Fibroblast of villous mesenchyme (primary cell): ENCODE measurements around the gene UGT2B7. TPM values are rescaled to one million over a fixed set of nuclear protein-coding genes. Genes with fewer than 3 reads are reported as not detected.

Experiments used
- DNase-seq: peaks from one replicate; pipeline ENCODE4 v3.0.0-alpha.2; 2010; ENCODE audit warnings: low read depth
- H3K4me3 ChIP-seq: 2 replicates; pipeline ENCODE4 v1.5.1; 2011; ENCODE audit warnings: low read depth, mild to moderate bottlenecking, low read length
- total RNA-seq: library from RNA; depleted of rRNA; stranded (reverse); fragments of >200 nt; gene quantifications from 2 replicates; pipeline ENCODE4 v1.2.3, GENCODE V29; 2012
- TF ChIP-seq, protein P1 (sequence below): IDR thresholded peaks from 2 replicates; pipeline ENCODE4 v1.5.1; 2012; ENCODE audit warnings: low read depth, mild to moderate bottlenecking, low read length; ENCODE audit not compliant: insufficient read depth

The UGT2B7 gene
- total RNA-seq, 1 donor, result not detected

DNA sequence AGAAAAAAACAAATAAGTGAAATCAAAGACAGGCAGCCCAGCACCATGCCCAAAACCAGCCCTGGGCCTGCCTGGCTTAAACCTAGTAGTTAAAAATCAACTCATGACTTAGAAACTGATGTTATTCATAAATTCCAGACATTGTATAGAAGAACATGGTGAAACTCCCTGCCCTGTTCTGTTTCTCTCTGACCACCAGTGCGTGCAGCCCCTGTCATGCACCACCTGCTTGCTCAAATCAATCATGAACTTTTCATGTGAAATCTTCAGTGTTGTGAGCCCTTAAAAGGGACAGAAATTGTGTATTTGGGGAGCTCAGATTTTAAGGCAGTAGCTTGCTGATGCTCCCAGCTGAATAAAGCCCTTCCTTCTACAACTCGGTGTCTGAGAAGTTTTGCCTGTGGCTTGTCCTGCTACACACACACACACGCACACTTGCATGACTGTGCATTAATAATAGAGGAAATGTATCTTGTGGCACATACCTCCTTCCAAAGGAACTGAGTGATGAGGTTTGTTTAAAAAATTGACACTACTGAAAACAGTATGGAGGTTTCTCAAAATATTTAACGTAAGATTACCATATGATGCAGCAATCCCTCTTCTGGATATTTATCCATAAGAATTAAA is 39.2 kb upstream of the UGT2B7 start:
- H3K4me3 ChIP-seq, result no peak overlapping the region
- no peak for DNase-seq
- TF ChIP-seq, protein P1, sequence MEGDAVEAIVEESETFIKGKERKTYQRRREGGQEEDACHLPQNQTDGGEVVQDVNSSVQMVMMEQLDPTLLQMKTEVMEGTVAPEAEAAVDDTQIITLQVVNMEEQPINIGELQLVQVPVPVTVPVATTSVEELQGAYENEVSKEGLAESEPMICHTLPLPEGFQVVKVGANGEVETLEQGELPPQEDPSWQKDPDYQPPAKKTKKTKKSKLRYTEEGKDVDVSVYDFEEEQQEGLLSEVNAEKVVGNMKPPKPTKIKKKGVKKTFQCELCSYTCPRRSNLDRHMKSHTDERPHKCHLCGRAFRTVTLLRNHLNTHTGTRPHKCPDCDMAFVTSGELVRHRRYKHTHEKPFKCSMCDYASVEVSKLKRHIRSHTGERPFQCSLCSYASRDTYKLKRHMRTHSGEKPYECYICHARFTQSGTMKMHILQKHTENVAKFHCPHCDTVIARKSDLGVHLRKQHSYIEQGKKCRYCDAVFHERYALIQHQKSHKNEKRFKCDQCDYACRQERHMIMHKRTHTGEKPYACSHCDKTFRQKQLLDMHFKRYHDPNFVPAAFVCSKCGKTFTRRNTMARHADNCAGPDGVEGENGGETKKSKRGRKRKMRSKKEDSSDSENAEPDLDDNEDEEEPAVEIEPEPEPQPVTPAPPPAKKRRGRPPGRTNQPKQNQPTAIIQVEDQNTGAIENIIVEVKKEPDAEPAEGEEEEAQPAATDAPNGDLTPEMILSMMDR, result no peak

DNA sequence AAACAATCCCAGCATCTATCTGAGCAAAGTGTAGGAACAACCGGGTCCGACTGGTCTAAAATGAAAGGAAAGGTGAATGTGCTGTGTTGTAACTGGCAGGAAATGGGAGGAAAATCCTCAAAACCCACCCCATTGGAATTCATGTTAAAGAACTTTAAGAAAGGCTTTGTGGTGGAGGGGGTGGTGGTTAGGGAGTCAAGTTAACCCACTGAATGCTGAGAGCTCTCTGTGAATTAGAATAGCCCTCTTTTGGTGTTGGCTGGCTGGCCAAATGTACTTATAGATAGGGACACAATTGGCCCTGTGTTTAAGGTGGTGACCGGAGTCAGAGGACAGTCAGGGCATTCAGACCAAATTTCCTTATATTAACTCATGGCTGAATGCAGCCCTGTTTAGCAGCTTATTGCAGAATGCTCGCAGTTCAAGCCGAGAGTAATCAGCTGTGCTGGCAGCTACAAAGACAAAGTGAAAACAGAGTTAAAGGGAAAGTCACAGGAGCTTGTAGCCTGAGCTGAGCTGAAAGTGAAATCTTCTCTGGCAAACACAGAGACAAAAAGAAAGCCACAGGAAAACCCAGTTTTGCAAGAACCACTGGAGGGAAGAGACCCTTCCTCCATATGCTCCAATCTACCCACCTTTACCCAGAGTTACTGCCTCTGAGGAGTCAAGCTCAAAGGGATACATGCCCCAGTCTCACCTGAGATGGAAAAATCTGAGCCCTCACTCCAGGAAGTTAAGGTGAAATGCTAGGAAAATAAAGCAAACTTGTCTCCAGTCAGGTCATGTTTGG is 38.5 kb upstream of the UGT2B7 start:
- TF ChIP-seq, protein P1, result no peak
- DNase-seq, result peak; percentile 34
- no peak overlapping the region for H3K4me3 ChIP-seq

DNA sequence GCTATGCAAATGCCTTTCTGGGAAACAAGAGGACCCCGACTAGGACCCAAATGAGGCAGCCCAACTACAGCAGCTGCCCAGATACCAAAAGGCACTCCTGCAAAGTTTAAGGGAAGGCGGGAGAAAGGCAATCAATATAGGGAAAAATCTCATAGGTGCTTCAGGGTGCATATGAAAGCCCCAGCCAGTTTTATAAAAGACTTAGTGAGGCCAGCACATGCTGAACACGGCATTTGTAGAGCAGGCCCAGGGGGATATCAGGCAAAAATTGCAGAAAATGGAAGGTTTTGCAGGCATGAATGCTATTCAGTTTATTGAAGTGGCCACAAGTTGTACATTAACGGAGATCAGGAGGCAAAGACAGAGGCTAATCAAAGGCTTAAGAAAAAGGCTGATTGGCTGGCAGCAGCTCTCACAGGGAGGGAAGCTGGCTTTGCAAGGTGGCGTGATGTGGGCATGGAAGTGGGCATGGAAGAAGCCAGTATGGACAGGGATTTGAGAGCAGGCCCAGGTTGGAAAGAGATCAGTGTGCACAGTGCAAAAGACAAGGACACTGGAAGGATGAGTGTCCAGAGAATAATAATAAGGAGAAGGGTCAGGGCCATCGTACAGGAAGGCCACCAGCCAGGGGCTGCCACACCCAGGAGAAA is 37.7 kb upstream of the UGT2B7 start:
- no peak for DNase-seq
- TF ChIP-seq, protein P1, result no peak
- no peak overlapping the region for H3K4me3 ChIP-seq

DNA sequence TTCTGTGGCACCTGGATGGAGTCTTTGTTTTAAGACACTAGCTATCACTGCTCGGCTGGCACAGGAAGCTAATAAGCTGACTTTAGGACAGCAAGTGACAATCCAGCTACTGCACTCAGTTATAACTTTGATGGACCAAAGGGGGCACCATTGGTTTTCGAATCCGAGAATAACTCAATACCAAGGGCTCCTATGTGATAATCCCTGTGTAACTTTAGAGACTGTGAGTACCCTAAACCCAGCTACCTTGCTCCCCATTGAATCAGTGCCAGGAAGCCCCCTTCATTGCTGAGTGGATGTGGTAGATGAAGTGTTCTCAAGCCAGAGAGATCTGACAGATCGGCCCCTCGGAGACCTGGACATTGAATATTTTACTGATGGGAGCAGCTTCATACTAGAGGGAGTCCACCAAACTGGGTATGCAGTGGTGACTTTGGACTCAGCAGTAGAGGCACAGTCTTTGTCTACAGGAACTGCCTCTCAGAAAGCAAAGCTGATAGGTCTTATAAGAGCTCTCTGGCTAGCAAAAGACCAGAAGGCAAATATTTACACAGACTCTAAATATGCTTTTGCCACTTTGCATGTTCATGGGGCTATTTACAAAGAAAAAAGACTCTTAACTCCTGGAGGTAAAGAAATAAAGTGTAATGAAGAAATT is 35.5 kb upstream of the UGT2B7 start:
- DNase-seq, result peak; percentile 36
- TF ChIP-seq, protein P1, result peak; percentile 40

DNA sequence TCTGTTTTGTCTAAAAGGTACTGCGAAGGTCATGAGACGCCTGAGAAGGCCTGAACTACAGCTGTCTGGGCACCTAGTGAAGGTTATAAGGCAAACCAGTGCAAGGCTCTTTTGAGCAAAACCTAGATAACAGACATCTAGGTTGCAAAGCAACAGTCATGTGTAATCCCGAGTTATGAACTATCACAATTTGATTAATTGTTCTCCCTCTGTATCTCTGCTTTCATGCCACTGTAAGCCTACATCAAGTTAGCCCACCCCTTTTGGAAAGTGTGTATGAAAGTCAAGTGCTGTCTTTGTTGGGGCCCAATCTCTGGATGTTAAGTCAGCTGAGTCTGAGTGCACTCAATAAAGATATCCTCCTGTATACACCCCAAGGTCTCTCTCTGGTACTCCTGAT is 31.9 kb upstream of the UGT2B7 start:
- no peak for DNase-seq
- TF ChIP-seq, protein P1, result no peak
- H3K4me3 ChIP-seq, result no peak overlapping the region

More for the DNA sequence above, 35.5 kb upstream of the UGT2B7 start:
- no peak overlapping the region for H3K4me3 ChIP-seq

DNA sequence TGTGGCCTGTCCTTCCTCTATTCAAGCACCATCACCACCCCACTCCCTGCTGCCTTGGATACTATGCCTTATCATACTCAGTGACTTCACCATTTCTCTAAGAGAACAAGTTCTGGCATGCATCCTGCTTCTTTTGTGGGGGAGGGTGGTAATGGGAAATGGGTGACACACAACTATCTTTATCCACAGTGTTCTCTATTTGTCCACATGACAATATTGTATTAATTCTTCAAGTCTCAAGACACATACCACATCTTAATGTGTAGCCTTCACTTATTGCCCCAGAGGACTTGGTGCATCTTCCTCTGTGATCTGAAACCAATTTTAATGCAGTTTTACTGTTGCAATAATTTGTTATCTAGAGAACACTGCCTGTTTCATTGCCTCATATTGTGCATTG is 29.3 kb upstream of the UGT2B7 start:
- TF ChIP-seq, protein P1, result no peak
- H3K4me3 ChIP-seq, result no peak overlapping the region
- no peak for DNase-seq
